Measurements from ENCODE around the gene LRP5. TPM values are rescaled to one million over a fixed set of nuclear protein-coding genes. Genes with fewer than 3 reads are reported as not detected.

LRP5 gene
- total and polyA plus RNA-seq, 9 of the 15 experiments (the other 6 are each of a cell fraction or from before 2014, with no cell fraction given): 0.48 to 44.2 (median 13.5) TPM

GRCh38 chr11:68460741-68461574 is 148.6 kb downstream of the LRP5 start, which contains the start of gene PPP6R3 (continued):
- TF ChIP-seq CREB3L1 (IDR thresholded peaks at IDR 0.05; ENCODE audit: borderline replicate concordance, low read depth) (no peak), PBX2 (CRISPR knock-in tag; IDR thresholded peaks at IDR 0.05; ENCODE audit: low read depth) (no peak), PBX2 (tag; conservative IDR thresholded peaks at IDR 0.05; ENCODE audit: low read depth) (no peak), ATF7 (IDR thresholded peaks at IDR 0.05) (no peak; the same call in 1 of the 2 replicates), RB1 (IDR thresholded peaks at IDR 0.05; ENCODE audit: low read depth) (peak; percentile 93), ZNF408 (CRISPR knock-in tag; IDR thresholded peaks at IDR 0.05; ENCODE audit: low read depth) (no peak), THAP12 (CRISPR knock-in tag; IDR thresholded peaks at IDR 0.05) (peak; percentile 36; the same call in 1 of the 2 replicates), STAT5B (CRISPR knock-in tag; IDR thresholded peaks at IDR 0.05) (no peak), NR0B1 (IDR thresholded peaks at IDR 0.05; ENCODE audit: partially characterized antibody) (no peak), MAZ (CRISPR knock-in tag; conservative IDR thresholded peaks at IDR 0.05 in 1 of 2, IDR thresholded peaks at IDR 0.05 in 1 of 2) (peak in 1 of 2 experiments; percentile 67; a peak in 2 of 4 replicates), MAFK (IDR thresholded peaks at IDR 0.05; ENCODE audit: low read length) (no peak), HMGN3 (IDR thresholded peaks at IDR 0.05; ENCODE audit: borderline replicate concordance, extremely low read depth, insufficient read length, low read depth, low read length) (no peak), ZNF589 (CRISPR knock-in tag; IDR thresholded peaks at IDR 0.05; ENCODE audit: low read depth) (peak; percentile 18; the same call in 1 of the 2 replicates), E2F3 (CRISPR knock-in tag; IDR thresholded peaks at IDR 0.05) (peak; percentile 80), WHSC1 (IDR thresholded peaks at IDR 0.05; ENCODE audit: low read length) (no peak), ARID3B (CRISPR knock-in tag; IDR thresholded peaks at IDR 0.05; ENCODE audit: borderline replicate concordance) (no peak)

Data from K562 (cell line).